ENCODE data around the gene XPNPEP3.
"Not testable (repeated sequence)": the region's sequence is repeated elsewhere in the genome, so short reads cannot be mapped to it uniquely, and the experiment has no call there.

XPNPEP3 gene

DNA sequence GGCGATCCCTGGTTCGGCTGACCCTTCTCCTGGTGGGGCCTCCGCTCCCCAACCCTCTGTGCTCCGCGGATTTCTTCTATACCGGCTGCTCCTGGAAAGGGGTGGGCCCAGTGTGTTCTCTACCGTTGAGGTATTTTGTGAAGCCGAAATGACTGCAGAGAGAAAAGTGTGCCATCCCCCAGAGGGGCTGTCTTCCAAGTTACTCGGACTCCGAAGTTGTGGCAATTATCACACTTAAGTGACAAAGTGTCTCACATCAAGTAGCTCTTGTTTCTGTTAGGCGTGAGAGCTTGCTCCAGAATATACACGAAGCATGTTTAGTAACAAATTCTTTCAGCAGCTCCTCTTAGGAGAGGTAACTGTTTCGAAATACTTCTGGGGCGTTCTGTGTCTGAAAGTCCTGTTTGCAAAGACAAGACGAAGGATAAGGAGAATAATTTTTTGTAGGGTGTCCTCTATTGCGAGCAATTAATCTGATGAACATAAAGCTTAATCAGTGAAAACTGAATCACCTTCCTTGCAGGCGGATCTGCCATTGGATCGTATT is 434 bp downstream of the XPNPEP3 start:
- DNase-seq: no peak

DNA sequence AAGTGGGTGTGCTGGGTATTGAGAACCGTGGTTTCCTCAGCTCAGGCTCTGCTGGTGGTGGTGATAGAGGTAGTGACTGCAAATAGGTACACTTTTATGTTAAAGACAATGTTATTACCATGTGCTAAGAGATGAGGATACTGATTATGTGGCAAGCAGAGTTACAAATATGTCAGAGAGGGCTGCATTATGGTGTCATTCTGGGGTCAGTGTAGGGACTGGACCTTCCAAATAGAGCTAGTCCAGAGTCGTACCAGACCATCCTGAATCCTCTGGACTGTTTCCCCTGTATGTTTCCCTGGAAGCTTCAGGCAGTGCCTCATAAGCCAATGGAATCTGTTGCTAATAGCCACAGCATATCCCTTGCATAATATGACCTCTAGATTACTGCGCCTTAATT is 5.1 kb downstream of the XPNPEP3 start, which contains the start of gene DNAJB7:
Gene DNAJB7 (minus strand): TSS at position 101 of the 400 bp plus-strand sequence. CDS start 119 bp downstream, outside the sequence.
- DNase-seq: no peak

DNA sequence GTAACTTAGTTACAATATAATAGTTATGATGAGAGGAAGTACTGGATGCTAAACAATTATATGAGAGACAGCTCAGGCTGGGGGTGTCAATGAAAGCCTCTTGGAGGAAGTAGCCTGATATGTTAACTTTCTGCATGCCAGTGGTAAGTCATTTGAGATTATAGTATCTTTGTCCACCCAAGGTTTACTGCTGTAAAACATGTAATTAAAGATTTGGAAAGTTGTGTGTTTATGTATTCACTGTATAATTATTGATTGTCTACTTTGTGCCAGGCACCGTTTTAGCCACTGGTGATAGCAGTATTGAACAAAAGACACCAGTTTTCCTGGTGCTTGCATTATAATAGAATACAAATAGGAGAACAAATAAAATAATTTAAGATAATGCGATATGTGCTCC is 5.6 kb downstream of the XPNPEP3 start:
- DNase-seq: no peak

DNA sequence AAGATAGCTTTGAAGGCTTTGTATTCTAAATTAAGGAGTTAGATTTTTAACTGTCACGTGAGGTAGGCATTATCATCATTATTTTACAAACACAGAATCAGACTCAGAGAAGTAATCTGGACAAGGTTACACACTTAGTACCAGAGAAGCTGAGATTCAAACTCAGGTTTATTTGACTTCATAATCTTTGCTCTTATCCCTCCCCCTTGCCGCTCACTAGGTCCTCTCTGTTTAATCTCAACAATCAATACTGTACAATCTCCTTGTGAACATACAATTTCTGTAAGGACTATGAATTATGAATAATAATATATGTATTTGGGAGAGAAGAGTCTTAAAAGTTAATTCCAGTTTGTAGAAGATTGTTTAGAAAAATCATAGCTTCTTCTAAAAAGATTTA is 10.2 kb downstream of the XPNPEP3 start:
- no peak for DNase-seq

DNA sequence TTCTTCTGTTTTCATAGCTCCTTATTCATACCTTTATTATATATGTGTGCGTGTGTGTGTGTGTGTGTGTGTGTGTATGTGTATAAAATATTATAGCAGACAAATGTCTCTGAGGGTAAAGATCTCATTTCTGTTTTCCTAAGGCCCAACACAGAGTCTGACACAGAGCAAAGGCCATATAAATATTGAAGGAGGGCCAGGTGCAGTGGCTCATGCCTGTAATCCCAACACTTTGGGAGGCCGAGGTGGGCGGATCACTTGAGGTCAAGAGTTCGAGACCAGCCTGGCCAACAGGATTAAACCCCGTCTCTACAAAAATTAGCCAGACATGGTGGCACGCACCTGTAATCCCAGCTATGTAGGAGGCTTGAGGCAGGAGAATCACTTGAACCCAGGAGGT is 11.4 kb downstream of the XPNPEP3 start:
- DNase-seq: not testable (repeated sequence)

DNA sequence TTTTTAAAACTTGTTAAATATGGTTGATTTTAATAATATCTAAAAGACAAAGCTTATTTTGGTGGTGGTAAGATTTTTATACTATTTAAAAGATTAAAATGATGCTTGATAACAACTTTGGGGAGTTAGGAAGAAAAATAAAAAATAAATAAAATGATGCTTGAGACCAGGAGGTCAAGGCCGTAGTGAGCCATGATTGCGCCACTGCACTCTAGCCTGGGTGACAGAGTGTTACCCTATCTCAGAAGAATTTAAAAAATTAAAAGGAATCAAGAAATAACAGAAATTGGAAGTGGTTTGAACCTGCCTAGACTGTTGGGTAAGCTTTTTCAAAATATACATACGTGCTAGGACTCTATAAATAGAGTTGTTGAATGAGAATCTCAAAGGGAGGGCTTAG is 17.1 kb downstream of the XPNPEP3 start:
- no peak for DNase-seq

DNA sequence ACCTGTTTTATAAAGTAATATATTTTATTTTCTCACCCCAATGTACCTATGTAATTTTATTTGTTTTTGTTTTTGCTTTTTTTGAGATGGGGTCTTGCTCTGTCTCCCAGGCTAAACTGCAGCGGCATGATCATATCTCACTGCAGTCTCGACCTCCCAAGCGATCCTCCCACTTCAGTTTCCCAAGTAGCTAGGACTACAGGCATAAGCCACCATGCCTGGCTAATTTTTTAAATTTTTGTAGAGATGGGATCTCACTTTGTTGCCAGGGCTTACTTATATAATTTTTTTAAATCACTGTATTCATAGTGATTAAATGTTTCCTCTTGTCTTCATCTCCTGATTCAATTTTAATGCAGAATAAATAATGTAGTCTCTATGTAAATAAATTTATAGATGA is 18.2 kb downstream of the XPNPEP3 start:
- DNase-seq: no peak

DNA sequence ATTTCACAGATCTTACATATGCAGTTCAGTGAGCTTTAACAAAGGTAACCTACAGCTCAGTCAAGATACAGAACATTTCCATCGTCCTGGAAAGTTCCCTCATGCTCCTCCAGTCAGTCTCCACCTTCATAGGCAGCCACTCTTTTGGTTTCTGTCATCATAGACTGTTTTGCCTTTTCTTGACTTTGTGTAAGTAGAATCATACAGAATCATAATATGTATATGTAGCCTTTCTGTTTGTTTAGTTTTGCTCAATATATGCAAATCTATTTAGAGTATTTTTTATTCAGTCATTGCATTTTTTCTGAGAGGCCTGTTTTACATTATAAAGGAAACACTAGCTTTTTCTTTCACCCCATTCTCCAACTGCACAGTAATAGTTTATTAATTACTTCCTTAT is 20.0 kb downstream of the XPNPEP3 start:
- DNase-seq: no peak

DNA sequence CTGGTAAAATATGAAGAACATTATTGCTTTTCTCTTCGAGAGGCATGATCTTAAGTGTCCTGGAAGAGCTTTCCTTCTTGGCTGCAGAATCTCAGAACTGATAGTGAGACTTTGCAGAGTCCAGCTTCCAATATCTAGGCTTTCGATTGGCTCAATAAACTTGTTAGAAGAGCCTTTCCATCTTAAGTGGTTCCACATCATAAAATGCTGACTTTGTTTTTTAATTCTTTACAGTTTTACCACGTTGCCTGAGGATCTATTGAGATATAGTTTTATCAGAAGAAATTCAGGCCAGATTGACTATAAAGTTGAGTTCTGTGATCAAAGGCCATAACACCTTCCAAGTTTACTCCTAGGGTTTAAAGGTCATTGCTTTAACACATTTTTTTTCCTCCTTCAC is 20.5 kb downstream of the XPNPEP3 start:
- DNase-seq: no peak

DNA sequence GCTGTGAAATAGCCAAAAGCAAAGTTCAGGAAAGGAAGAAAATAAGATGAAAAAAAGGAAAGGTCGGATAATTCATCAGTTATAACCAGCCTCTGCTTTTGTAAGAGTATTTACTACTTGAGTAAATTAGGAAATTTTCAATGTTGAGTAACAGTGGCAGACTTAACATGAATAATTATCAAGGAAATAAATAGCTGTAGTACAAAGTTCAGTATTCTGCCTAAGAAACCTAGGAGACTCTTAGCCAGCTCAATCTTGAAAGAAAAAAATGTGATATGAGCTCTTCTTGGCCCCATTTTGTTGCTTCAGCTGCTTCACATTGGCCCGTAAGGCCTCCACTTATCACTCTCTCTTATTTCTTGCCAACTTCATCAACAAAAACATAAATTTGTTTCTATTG is 22.0 kb downstream of the XPNPEP3 start:
- no peak for DNase-seq

DNA sequence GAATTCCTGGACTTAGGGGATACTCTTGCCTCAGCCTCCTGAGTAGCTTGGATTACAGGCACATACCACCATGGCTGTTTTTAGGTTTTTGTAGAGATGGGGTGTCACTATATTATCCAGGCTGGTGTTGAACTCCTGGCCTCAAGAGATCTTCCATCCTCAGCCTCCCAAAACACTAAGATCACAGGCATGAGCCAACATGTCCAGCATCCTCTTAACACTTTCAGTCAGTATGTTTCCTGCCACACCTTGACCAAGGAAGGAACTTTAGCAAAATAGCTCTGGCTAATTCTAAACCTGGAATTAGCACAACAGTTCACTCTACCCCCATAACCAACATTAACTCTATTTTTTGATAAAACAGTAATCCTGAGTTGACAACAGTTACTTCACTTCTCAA is 32.2 kb downstream of the XPNPEP3 start:
- DNase-seq: no peak

DNA sequence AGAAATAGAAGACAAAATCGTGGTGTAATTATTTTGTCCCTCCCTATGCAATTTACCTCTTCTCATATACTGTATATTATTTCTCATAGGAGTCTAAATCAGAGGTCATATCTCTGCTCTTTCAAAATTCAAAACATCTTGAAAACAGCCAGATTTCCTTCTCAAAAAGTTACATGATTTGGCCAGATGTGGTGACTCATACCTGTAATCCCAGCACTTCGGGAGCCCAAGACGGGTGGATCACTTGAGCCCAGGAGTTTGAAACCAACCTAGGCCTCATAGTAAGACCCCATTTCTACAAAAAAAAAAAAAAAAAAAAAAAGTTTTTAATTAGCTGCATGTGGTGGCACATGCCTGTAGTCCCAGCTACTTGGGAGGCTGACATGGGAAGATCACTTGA is 33.9 kb downstream of the XPNPEP3 start:
- no peak for DNase-seq

DNA sequence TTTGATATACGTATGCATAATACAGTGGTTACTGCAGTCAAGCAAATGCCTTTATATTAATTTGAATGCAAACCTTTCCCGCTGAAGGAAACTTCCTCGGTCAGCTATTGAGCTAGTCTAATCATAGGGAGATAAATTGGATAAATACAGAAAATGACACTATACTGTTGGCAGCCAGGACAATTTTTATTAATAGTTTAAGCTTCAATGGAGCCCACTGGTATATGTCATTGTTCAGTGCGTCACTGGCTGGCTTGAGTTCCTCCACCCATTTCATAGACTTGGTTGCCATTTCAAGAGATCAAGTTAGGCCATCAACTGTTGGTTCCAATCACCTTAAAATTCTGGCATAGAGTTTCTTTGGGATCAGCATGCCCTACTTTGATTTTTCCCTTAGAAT is 37.5 kb downstream of the XPNPEP3 start:
- DNase-seq: no peak

DNA sequence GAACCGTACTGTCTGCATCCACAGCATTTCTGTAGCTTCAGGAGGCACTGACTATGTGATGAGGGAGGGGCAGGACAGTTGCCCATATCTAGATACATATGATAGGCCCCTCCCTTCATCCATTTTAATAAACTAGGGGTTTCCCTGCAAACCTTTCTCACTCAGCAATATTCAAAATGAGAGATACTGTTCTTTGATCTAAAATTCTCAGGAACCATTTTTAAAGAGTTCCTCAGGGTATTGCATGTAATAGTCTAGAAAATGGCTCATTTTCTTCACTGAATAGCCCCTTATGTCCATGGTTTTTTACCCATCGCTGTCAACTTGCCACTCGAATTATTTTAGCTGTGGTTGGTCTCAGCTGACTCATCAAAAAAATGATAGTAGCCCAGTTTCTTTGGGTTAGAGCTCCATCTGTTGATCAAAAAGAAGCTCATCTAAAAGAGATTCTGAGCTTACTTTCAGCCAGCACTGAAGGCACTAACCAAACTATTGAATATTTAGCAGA is 42.0 kb downstream of the XPNPEP3 start:
- no peak for DNase-seq

DNA sequence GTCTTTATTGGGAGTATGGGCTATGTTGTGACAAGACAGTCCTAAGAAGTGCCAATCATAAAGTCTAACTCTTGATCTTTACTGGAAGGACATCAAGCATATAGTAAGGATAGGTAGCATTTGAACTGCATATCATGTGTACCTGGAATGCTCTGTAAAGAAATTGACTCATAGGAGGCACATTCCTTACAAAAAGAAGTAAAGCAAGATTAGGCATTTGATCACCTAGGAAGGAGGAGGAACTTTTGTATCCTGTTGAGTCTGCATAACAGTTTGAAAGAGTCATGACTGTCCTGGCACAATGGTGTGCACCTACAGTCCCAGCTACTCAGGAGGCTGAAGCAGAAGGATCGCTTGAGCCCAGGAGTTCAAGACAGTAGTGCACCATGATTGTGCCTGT is 47.2 kb downstream of the XPNPEP3 start:
- no peak for DNase-seq

DNA sequence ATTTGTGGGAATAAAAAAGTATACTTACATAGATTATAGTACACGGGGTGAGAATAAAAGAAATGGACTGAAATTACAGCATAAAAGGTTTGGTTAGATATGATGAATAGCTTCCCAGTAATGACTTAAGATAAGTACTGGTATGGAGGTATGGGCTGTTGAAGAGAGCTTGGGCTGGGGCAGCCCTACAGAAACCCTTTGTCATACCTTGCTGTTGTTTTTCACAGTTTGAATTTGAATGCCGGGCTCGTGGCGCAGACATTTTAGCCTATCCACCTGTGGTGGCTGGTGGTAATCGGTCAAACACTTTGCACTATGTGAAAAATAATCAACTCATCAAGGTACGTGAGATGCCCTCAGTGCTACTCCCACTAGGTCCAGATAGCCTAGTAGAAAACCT is 51.9 kb downstream of the XPNPEP3 start:
- no peak for DNase-seq

DNA sequence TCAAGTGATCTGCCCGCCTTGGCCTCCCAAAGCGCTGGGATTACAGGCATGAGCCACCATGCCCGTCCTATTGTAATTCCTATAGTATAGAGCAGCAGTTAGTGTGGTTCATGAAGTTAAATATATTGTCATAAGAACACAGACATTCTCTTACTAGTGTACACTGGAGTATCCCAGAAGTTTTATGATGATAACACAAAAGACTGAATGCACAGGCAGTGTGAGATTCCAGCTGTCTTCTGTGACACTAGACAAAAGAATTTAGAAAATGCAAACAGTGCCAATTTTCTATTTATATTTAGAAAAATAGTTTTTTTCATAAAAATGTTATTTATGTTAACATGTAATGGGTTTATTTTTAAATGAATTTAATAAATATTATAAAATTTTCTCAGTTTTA is 54.8 kb downstream of the XPNPEP3 start:
- DNase-seq: no peak

DNA sequence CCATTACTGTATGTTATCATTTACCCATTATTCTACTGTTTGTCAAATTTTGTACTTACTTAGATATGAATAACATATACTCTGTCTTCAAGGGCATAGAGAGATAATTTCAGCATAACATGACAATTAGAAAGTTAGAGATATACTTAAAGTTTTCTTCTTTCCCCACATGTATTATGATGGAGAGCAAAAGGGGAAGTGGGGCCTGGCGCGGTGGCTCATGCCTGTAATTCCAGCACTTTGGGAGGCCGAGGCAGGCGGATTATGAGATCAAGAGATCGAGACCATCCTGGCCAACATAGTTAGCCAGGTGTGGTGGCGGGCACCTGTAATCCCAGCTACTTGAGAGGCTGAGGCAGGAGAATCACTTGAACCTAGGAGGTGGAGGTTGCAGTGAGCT is 56.0 kb downstream of the XPNPEP3 start:
- DNase-seq: not testable (repeated sequence)

DNA sequence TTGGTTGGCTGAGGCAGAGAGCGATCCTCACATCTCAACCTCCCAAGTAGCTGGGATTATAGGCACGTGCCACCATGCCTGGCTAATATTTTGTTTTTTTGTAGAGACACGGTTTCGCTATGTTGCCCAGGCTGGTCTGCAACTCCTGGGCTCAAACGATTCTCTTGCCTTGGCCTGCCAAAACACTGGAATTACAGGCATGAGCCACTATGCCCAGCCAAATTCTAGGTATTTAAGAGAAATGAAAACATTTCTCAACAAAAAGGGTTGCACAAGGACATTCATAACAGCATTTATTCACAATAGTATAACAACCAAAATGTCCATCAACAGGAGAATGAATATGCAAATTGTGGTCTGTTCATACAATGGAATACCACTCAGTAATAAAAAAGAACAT is 62.5 kb downstream of the XPNPEP3 start:
- DNase-seq: no peak

DNA sequence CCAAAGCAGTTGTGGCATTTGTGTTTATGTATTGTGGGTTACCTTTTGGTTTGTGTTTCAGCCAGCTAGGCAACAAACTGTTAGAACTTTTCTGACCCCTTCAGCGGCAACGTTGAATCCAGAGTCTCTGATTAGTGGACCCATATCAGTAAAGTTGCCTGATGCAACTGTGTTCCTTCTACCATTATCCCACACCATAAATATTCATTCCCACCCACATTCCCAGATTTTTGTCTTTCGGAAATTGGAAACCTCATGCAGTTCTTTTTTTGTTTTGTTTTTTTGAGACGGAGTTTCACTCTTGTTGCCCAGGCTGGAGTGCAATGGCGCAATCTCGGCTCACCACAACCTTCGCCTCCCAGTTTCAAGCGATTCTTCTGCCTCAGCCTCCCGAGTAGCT is 63.6 kb downstream of the XPNPEP3 start:
- DNase-seq: no peak

DNA sequence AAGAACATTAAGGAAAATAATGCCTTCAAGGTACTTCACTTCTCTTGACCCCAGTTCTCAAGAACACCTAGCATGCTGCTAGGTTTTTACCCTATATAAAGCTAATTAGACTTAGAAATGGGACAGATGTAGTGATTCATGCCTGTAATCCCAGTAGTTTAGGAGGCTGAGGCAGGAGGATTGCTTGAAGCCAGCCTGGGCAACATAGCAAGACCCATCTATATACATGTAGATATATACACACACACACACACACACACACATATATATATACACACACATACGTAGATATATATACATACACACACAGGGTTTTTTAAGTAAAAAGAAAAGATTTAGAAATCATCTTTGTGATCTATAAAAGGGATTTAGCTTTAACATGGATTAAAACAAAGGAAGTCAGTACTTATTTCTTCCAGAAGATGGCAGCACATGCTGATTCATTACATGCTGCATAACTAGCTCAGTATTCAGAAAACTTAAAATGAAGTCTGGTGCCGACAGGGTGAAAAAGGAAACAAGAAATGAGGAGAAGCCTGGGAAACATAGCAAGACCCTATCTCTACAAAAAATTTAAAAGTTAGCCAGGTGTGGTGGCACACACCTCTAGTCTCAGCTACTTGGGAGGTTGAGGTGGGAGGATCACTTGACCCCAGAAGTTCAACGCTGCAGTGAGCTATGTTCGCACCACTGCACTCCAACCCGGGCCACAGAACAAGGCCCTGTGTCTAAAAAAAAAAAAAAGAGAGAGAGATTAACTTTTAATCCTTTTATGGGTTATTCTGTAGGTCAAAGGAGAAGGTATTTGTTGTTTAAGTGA is 65.7 kb downstream of the XPNPEP3 start:
- DNase-seq: no peak

DNA sequence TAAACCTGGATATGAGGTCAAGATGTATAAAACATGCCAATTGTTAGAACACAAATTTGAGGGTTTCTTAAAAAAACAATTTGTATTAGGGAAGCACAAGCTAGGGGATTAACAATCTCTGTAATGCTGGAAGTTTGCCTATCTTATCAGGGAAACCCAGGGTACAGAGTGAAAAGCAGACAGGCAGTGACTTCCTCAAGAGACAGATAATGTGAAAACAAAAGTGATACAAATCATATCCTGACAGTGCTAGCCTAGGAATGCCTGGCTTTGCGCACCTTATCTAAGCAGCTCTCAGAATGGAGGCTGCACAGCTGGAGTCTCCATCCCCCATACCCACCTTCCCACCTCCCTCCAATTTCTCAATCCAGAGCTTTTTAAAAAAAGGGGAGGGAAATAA is 71.7 kb downstream of the XPNPEP3 start:
- DNase-seq: no peak

DNA sequence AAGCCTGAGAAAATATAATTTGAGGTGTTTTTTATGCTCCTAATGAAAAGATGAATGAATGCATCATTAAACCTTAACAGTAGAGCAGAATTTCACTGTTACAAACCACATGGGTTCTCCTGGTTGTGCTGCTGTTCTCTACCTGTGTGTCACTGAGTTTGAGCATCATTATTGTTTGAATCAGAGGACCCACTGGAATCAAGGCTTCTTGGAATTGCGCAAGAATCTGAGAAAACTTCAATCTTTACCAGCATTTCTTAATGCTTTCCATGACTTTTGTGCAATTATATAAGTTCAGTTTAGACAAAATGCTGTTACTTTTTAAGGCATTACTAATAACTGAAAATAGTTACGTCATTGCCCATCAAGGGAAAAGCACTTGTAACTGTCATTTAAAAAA is 75.4 kb downstream of the XPNPEP3 start:
- DNase-seq: no peak

DNA sequence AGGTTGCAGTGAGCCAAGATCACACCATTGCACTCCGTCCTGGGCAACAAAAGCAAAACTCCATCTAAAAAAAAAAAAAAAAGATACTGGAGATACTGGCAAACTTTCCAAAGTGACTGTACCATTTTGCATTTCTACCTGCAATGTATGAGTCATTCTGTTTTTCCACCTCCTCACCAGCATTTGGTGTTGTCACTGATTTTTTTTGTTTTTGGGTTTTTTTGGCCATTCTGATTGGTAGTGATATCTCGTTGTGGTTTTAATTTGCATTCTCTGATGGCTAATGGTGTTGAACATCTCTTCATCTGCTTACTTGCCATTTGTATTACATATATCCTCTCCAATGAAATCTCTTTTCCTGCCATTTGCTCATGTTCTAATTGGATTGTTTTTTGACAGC is 82.3 kb downstream of the XPNPEP3 start:
- no peak for DNase-seq
